HG03103 (cell line): Measurements from ENCODE around the gene KCNA2.

Source experiments
- ATAC-seq: cut with Tn5 transposase; IDR thresholded peaks from one replicate; pipeline ENCODE4 v1.9.1; 2021; ENCODE audit warnings: low read depth; ENCODE audit not compliant: unreplicated experiment

KCNA2 gene

DNA sequence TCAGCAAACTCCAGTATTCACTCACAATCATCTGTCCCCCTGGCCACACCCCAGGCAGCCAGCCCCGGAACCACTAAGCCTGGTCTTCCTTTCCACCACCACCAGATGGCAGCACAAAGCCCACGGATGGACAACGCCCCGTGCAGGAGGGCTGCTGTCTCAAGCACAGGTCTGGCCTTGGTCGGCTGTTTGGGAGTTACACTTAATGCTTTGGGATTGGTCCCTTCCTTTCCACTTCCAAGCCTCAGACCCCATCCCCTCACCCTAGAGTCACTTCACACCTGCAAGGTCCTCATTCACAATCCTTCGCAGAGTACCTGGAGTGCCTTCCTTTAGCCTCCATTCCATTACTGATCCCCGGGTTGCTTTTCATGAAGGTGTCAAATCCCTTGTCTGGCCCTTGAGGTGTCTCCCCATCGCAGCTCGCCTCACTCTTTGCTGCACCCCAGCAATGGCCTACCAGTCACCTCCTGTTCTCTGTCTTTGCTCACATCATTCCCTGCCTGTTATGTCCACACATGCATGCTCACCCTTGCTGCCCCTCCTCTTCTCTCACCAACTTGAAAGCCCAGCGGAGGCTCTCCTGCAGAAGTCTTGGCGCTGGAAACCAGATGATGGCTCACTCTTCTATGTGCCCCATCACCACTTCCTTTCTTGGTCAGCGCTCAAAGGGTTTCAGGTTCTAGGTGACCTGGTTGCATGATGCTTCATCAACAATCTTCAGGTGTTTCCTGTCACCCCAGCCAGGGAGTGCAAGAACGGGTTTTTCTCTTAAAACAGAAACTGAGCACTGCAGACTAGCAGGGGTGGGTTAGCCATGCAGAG is 24.9 kb upstream of the KCNA2 start:
- peak; percentile 49 for ATAC-seq

GRCh38 chr1:110628323-110629105 is 22.4 kb upstream of the KCNA2 start:
- no peak for ATAC-seq

GRCh38 chr1:110627764-110628163 is 21.6 kb upstream of the KCNA2 start:
- ATAC-seq = no peak

DNA sequence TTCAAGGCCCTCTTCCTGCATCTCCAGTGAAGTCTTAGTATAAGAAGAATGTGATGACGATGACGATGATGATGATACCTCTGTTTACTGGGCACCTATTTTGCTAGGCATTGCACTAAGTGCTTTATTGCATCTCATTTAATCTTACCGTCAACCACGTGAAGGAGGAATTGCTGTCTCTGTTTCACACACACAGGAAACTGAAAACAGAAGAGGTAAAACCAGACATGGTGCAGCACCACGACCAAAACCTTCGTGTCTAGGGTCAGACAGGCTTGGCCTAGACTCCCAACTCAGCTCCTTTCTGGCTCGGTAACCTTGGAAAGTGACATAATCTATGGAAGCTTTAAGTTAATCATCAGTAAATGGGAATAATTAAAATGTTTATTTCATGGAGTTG is 20.7 kb upstream of the KCNA2 start:
- no peak for ATAC-seq

DNA sequence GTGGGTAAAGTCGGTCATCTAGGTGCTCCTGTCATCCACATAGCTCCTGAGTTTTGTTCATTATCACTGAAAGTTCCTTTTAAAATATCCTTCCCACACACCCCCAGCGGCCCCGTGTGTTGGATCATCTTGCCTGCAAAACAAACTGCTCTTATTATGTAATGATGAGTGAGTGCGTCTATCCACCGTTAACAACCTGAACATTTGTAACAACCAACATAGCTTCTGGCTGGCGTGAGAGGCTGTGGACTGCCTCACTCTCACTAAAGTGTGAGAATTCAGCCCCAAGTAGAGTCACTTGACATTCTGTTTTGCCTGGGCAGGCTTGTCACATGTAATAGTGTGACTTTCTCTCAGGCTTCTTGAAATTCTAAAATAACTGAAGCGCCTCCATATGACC is 14.5 kb upstream of the KCNA2 start:
- ATAC-seq = no peak

DNA sequence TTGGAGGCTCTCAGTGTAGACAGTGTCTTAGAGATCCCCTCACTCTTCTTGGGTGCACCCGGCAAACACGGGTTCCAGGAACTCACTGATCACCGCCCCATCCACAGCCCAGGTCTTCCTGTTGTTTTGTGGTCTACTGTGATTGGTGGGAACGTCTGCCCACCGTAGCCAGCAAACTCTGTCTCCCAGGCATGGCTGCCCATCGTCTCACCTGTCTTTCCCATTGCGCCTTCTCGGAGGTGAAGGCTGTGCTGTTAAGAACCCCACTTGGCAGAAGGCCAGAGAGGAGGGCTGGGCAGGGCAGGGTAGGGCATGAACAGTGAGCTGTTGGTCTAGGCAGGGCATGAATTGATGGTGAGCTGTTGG is 14.1 kb upstream of the KCNA2 start:
- no peak for ATAC-seq

- ATAC-seq = peak; percentile 82
Measured at GRCh38 chr1:110619412-110620249, 13.5 kb upstream of the KCNA2 start.

DNA sequence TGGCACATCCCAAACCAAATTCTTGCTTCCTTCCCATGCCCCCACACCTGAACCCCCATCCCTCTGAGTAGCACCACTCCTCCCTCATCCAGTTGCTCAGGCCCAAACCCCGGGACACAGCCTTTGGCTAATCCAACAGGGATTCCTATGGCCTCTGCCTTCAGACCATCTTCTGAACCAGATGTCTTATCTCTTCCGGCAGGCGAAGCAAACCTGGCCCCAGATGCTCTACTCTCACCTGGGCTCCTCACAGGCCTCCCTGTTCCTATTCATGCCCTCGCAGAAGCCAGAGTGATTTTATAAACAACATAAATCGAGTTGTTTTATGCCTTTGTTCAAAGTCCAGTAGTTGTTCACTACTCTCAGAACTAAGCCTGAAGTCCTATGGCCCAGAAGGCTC is 12.5 kb upstream of the KCNA2 start:
- ATAC-seq = no peak

- no peak for ATAC-seq
Measured at GRCh38 chr1:110617589-110617988, 11.4 kb upstream of the KCNA2 start.

DNA sequence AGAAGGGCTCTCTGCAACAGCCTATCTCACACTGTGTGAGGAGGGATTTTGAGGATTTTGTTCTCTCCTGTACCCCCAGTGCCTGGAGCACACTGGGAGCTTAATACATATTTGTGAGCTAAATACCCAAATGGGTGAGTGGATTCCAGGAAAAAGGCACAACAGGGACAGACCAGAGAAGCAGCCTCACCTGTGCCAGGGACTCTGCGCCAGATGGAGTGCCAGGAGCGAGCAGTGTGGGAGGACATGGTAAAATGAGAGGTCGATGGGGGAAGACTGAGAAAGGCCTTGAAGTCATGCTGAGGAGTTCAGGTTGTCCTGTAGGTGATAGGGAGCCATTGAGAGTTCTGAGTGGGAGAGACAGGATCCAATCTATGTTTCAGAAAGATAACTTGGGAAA is 11.0 kb upstream of the KCNA2 start:
- ATAC-seq = no peak

DNA sequence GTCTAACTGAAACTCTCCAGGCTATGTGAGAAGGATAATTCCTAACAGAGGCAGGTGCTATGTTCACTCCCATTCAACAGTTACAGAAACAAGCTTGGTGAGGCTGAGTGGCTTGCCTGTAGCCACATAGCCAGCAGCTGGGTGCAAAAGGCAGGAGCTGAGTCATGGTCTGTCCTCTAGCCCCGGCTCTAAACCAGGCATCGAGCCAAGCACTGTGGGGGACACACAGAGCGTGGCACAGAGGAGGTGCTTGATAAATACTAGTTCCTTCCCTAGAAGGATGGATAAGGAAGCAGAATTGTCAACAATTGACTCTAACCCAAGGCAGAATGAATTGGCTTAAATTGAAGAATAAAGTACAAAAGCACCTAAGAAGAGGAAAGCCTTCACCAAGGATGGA is 10.4 kb upstream of the KCNA2 start:
- no peak for ATAC-seq

DNA sequence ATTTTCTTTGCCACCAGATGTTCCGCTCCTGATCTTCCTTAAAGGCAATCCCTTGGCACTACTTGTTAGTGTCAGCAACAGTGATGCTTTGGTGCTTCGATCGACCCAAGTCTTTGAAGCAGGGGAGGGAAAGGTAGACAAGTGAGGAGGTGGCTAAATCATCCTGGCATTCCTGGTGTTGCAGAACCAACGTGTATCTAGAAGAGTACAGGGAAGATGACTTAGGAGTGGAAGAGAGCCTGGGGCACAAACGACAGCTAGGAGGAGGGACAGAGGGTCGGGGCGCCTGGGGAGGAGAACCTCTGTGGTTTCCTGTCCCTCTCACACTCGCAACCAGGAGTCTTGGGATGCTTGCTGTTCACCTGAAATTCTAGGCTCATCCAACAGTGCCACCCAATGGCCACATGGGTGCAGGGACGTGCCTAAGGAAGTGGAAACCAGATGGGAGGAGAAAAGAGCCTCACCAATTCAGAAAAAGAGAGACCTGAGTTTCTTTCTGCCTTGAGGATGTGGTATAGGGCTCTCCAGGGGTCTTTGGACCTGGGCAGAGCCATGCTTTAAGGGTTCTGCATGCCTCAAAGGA is 9.5 kb upstream of the KCNA2 start:
- no peak for ATAC-seq

- no peak for ATAC-seq
Measured at GRCh38 chr1:110612060-110612745, 6.0 kb upstream of the KCNA2 start.

DNA sequence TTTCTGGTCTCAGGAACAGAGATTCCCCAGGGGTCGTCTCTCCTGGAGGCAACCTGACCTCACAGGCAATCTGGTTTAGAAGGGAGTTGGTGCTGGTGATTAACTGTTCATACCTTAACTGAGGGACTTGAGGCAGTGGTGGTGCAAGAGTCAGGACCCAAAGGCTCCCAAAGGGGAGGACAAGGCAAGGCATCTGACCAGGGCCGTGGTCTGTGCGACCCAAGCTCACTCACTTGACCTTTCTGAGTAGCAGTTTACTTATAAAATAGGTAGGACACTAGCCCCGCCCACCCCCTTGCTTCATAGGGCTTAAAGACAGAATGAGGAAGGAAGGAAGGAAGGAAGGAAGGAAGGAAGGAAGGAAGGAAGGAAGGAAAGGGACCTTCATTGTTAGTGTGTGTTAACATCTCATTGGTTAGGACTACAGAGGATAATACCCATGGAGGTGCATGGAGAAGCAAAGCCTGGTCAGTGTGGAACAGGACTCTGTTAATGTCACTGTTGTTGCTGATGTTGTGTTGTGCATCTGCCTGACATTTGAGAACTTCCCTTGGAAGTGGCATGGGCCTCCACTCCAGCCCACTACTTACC is 4.6 kb upstream of the KCNA2 start:
- no peak for ATAC-seq

GRCh38 chr1:110610084-110610483 is 3.9 kb upstream of the KCNA2 start:
- no peak for ATAC-seq

DNA sequence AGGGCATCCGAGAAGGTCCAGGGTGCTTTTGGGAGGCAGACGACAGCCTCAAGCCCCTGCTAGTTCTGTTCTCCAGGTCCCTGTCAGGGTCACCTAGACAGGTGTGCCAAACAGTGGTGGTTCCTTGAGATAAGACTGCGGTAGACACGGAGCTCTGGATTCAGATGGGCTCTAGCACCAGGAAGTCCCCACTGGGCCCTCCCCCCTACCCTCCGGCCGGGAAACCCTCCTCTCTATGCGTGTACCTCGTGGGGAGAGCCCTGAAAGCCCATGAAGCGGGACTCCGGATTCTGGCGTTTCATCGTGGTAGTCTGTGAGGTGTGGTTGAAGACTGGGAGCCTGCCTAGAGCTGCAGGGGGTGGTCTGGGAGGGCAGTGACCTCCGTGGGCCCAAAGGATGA is 2.1 kb upstream of the KCNA2 start:
- ATAC-seq = no peak

DNA sequence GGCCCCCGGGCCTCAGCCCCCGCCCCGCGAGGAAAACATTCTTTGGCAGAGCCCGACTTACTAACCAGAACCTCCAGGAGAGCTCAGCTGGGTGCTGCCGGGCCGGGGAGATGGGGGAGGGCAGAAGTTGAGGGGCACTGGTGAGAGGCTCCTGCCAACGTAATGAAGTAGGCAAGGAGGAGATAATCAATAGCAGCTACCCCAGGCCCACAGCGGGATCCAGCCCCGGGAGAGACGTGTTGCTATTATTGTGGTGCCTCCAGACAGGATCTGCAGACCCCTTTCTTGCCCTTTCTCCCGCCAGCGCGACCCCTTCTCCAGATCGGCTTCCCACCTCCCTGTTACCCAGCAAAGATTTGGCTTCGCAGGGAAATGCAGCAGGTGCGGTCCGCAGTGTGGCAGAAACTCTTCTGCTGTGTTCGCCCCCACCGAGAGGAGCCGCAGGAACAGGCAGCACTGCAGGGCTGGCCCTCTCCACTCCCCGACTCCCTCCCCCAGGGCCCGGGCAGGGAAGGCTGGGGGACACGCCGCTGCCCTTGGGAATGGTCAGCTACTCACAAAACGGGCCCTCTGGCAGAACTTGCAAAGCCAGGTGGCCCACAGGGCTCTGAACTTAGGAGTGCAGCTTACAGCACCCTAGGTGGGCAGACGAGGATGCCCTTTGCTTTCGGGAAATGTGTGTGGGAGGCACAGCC is 1.5 kb upstream of the KCNA2 start:
- no peak for ATAC-seq

DNA sequence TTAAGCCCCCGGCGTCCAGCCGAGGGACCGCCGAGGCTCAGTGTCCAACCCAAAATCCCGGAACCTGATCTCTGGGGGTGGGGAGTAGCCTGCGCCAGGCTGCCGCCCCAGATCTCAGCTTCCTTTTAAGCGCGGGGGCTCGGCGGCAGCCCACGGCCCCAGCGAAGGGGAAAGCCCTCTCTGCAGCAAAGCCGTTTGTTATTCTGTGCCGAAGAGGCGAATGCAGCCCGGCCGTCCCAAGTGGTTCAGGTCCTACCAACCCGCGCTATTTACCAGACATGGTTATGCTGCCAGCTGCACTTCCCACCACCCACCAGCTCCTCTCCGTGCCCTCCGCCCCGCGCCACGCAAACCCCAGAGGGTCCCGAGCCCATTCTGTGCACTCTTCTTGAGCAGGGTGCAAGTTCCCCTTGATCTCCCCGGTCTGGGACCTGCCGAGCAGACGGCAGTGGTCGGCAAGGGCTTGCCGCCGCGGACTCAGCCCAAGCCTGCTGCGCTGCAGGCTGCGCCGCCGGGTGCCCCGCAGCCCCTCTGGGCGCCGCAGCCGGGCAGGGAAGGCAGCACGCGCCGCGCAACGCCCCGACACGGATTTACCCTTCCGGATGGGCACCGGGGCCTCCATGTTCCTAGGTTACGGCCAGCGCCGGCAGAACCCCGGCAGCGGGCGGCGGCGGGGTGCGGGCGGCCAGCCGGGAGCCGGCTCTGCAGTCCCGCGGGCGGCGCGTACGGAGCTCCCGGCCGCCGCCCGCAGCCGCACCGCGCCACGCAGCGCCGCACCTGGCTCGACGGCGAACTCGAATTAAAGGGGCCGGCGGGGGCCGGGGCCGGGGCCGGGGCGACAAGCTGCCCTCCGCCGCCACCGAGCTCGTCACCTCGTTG is 738 bp upstream of the KCNA2 start:
- no peak for ATAC-seq
